Umbilical cord (tissue), 2 donors: ENCODE results near the gene SVIL. TPM values are rescaled to one million over a fixed set of nuclear protein-coding genes. Genes with fewer than 3 reads are reported as not detected.
"Not testable (repeated sequence)": the region's sequence is repeated elsewhere in the genome, so short reads cannot be mapped to it uniquely, and the experiment has no call there.

Experiments
- DNase-seq: peaks from one replicate; pipeline ENCODE4 v3.0.0-alpha.2; 2015; ENCODE audit warnings: low spot score
- total RNA-seq: library from RNA; depleted of rRNA; stranded (reverse); fragments of >200 nt; gene quantifications from one replicate; pipeline ENCODE4 v1.2.3, GENCODE V29; 2014; ENCODE audit warnings: low replicate concordance; ENCODE audit not compliant: insufficient read depth

The SVIL gene
- total RNA-seq, 1 donor from 2014 or later = 122 TPM

DNA sequence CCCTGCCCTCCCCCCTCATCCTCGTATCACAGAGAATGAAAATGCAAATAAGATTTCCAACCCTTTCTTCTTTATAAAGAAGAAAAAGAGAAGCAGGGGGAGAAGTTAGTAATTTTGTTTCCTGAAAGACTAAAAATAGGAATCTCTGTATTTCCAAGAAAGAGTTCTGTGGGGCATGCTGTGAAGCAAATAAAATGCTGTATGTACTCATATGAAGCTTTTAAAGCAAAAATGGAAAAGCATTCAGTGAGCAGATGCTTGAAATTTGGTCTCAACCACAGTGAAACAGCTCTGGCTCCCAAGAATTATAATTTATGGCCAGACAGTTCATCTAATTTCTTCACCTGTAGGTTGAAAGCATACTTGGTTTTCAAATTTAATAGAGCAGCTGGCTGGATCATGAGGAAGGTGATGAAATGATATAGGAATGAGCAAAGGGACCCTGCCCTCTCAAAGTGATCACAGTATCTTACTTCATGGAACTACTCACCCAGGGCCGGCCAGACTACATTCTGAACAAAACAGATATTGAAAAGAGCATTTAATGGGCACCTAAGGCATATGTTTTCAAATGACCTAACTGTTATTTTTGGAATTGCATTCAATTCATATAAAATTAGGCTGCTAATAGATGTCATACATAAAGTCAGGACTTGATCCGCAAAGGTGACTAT, 31.4 kb downstream of the SVIL start:
- no peak for DNase-seq

DNA sequence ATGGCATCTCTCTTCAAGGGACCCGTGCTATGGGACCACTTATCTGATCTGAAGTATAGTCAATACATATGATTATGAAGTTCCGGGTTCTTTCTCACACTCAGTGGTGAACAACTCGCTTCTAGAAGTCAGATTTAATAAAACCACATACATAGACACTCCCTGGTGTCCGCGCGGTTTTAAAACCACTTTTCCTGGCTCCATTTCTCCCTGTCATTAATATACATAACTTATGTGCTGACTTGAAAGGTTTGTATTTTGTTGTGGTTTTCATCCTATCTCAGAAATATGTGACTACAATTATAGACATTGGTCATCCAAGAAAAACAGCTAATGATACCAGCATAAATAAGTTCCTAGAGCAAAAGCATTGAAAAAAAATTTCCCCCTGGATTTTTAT, 34.0 kb downstream of the SVIL start:
- no peak for DNase-seq

DNA sequence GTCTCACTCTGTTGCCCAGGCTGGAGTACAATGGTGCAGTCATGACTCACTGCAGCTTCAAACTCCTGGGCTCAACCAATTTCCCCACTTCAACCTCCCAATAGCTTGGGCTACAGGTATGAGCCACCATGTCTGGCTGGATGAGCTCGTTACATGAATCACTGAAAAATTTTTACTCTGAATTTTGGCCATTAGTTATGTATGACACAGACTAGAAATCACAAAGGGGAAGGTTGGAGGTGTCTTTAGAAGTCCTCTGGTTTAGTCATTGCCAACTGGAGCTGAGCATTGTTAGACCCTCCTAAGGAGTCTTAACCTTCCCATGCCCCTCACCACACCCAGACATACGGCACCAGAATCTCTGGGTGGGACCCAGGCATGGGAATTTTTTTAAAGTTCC, 34.7 kb downstream of the SVIL start:
- no peak for DNase-seq

GRCh38 chr10:29598851-29599311, 35.9 kb downstream of the SVIL start:
- peak; percentile 83 for DNase-seq

GRCh38 chr10:29596826-29597225, 37.9 kb downstream of the SVIL start:
- DNase-seq = no peak

- DNase-seq = no peak
These were observed 38.4 kb downstream of the SVIL start for GRCh38 chr10:29596356-29596755.

- no peak for DNase-seq
These were observed 39.0 kb downstream of the SVIL start for GRCh38 chr10:29595636-29596225.

DNA sequence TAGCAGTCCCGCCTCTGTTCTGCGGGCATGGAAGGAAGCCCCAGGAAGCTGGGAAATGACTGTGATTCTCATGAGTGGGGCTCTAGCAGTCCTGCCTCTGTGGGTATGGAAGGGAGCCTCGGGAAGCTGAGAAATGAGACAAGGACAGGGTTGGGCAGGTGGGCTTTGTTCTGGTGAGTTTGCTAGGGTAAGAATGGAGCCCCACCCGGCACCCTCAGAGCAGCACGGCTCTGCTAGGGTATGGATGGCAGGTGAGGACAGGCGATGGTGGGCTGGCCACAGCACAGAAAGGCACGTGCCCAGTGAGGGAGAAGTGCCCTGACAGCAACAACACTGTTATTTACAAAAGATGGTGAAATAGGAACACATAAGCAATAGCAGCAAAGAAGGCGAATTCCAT, 39.6 kb downstream of the SVIL start:
- DNase-seq = no peak

DNA sequence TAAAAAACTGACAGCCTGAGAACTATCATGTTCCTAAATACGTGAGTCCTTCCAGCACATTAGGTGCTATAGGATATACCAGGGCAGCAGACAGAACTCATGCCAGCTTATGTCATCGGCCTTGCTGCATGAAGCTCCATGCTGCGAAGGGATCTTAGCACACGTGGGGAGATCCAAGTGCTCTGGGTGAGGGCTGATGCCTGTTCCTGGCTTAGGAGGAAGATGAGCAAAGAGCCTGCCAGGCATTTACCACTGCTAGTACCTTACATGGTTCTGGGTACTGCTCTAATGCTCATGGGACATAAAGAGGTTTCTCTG, 43.2 kb downstream of the SVIL start:
- no peak for DNase-seq

- DNase-seq = no peak
These were observed 43.7 kb downstream of the SVIL start for GRCh38 chr10:29590915-29591650.

DNA sequence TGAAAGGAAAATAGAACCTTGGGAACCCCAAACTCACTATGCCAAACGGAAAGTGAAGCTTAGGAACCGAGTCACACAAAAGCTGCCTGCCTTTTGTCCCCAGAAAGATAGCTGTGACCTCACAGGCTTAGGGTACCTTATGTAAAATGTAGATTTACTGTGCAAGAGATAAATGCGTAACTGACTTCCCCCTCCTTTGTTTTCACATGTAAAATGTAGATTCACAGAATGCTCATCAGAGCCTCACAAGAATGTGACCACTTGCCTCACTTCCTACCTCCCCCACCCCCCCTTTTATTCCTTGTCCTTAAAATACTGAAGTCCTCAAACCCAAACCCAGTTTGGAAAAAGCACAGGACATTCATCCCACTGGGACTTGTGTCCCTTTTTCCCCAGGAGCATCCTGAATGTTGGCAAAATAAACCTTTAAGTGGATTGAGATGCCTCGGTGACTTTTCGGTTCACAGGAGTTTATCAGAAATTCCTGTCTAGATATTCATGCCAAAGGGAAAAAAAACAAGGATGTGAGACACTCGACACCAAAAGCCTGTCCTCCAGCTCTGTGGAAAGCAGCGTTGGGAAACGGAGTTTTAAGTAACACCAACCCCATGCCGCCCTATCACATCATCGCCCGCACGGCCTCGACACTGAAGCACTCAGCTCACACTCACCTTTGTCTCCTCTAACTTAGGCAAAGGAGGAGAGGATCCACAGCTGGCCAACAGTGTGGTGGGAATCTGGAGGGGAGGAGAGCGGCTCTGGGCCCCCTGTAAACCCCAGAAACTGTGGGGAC, 45.9 kb downstream of the SVIL start:
- no peak for DNase-seq

- not testable (repeated sequence) for DNase-seq
These were observed 46.8 kb downstream of the SVIL start for GRCh38 chr10:29587750-29588628.

GRCh38 chr10:29587102-29587749, 47.5 kb downstream of the SVIL start:
- not testable (repeated sequence) for DNase-seq

- no peak for DNase-seq
These were observed 48.3 kb downstream of the SVIL start for GRCh38 chr10:29586509-29586908.

DNA sequence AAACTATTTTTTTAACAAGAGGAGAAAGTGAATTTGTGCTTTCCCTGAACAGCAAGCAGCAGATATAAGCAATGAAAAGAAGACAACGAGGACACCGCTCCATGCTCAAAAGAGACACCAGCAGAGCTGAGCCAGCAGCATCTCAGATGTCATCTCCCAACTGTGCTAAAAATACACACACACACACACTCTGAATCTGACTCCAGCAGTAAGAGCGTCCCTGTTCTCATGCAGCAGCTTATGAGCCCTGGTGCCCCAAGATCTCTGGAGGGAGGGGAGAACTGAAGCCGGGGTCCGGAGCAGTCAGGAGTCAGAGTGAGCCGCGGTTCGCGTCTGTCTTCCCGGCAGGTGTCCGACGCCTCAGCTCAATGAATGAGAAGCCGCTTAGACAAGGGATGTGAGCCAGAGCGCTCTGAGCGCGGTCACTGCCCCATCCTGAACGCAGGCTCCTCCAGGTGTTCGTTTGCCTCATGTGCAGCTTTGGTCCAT, 49.2 kb downstream of the SVIL start:
- DNase-seq = peak; percentile 27

DNA sequence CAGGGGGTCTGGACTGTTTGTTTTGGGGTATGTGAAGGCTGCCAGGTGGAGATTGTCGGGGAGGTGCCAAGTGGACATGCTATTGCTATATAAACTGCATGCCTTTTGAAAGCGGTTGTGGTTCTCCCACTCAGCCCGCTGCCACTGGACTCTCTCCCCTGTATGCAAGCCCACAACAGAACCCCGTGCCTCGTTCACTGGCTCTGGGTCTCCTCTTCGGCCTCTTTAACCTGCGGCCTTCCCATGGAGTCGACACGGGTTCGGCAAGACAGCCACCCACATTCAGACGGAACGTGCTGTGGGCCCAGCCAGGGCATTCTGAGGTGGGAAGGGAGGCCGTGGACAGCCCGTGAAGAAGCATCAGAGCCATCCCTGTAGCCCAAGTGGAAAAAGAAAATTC, 50.3 kb downstream of the SVIL start:
- no peak for DNase-seq

- no peak for DNase-seq
These were observed 51.1 kb downstream of the SVIL start for GRCh38 chr10:29583674-29584073.

DNA sequence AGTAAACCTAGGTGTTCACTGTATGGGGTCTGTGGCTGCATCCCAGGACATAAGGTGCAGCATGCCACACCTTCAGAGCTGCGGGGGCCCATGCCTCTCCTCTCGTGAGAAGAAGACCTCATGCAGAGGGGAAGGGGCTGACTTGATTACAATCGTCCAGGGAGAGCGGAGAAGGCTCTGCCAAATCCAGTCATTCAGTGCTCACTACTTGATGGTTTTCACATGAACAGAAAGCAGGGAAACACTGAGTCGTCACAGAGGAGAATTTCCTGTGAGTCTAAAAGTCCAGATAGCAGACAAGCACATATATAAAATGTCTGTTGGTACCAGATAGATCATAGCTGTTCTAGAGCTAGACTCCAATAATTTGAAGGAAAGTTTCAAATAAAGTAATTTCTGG, 52.0 kb downstream of the SVIL start:
- DNase-seq = not testable (repeated sequence)

GRCh38 chr10:29579455-29579970, 55.3 kb downstream of the SVIL start:
- DNase-seq = no peak

DNA sequence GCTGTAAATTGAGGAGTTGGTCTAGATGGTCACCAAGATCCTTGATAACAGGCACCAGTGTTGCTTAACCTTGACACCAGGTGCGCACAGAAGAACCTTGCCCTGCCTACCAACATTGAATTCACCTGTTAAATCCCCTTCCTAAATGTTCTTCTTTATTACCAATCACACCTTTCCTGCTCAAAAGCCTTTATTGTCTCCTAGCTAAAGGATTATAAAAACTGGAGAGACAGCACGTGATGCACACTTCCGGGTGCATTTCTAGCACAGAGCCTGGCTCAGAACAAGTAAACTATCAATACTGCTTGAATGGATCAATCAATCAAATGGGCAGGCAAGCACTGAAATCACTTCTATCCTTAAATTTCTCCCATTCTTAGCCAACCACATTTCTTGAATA, 56.3 kb downstream of the SVIL start:
- DNase-seq = no peak
